SK-N-SH treated with all-trans-retinoic acid at 6 μM for 48 hours (cell line): ENCODE measurements around the gene URGCP.

Experiments used
- ATAC-seq: fragments of 200-7000 bp; cut with Tn5 transposase; 3 replicates; pipeline ENCODE4 v1.9.1; 2020; ENCODE audit warnings: mild to moderate bottlenecking, moderate library complexity
- ARNTL ChIP-seq: fragments of 450-650 bp; formaldehyde crosslinking; IDR thresholded peaks from 2 replicates; pipeline ENCODE4 v1.5.0; 2020; ENCODE audit warnings: low read depth, mild to moderate bottlenecking, moderate library complexity, borderline replicate concordance
- BACH2 ChIP-seq: fragments of 250-450 bp; sonication (Bioruptor Pico); IDR thresholded peaks from 2 replicates; pipeline ENCODE4 v1.9.0; 2021; ENCODE audit warnings: mild to moderate bottlenecking, borderline replicate concordance
- CSDC2 ChIP-seq: fragments of 250-450 bp; sonication (Bioruptor Pico); IDR thresholded peaks from 2 replicates; pipeline ENCODE4 v1.5.0; 2020; ENCODE audit warnings: mild to moderate bottlenecking, moderate library complexity
- ESRRG ChIP-seq: fragments of 250-450 bp; sonication (Bioruptor Pico); IDR thresholded peaks from 2 replicates; pipeline ENCODE4 v1.6.1; 2021; ENCODE audit warnings: mild to moderate bottlenecking
- GLIS3 ChIP-seq: fragments of 250-450 bp; sonication (Bioruptor Pico); IDR thresholded peaks from 2 replicates; pipeline ENCODE4 v1.5.0; 2020; ENCODE audit warnings: mild to moderate bottlenecking, moderate library complexity
- ISL1 ChIP-seq: fragments of 250-450 bp; sonication (Bioruptor Pico); IDR thresholded peaks from 2 replicates; pipeline ENCODE4 v2.1.2; 2022; ENCODE audit warnings: mild to moderate bottlenecking, moderate library complexity
- OSR1 ChIP-seq: fragments of 250-450 bp; sonication (Bioruptor Pico); IDR thresholded peaks from 2 replicates; pipeline ENCODE4 v1.8.0; 2022; ENCODE audit warnings: moderate library complexity, mild to moderate bottlenecking, inconsistent platforms
- PPARA ChIP-seq: fragments of 250-450 bp; sonication (Bioruptor Pico); IDR thresholded peaks from 2 replicates; pipeline ENCODE4 v1.5.0; 2020; ENCODE audit warnings: mild to moderate bottlenecking, borderline replicate concordance
- SNAI2 ChIP-seq: fragments of 250-450 bp; sonication (Bioruptor Pico); IDR thresholded peaks from 2 replicates; pipeline ENCODE4 v1.5.0; 2020; ENCODE audit warnings: mild to moderate bottlenecking, moderate library complexity
- TCF4 ChIP-seq: fragments of 250-450 bp; sonication (Bioruptor Pico); IDR thresholded peaks from 2 replicates; pipeline ENCODE4 v1.8.0; 2021; ENCODE audit warnings: mild to moderate bottlenecking, moderate library complexity, borderline replicate concordance
- TOX ChIP-seq: fragments of 250-450 bp; sonication (Bioruptor Pico); IDR thresholded peaks from 2 replicates; pipeline ENCODE4 v1.8.0; 2021; ENCODE audit warnings: mild to moderate bottlenecking, moderate library complexity, borderline replicate concordance
- ZC3H10 ChIP-seq: fragments of 250-450 bp; sonication (Bioruptor Pico); IDR thresholded peaks from 2 replicates; pipeline ENCODE4 v1.5.1; 2021; ENCODE audit warnings: mild to moderate bottlenecking, moderate library complexity
- ZFP30 ChIP-seq: fragments of 450-650 bp; formaldehyde crosslinking; IDR thresholded peaks from 2 replicates; pipeline ENCODE4 v1.5.0; 2022; ENCODE audit warnings: mild to moderate bottlenecking, moderate library complexity
- ZNF565 ChIP-seq: fragments of 450-650 bp; formaldehyde crosslinking; conservative IDR thresholded peaks from 2 replicates; pipeline ENCODE4 v1.5.0; 2020; ENCODE audit warnings: low read depth, mild to moderate bottlenecking, moderate library complexity
- ZNF70 ChIP-seq: fragments of 450-650 bp; formaldehyde crosslinking; IDR thresholded peaks from 2 replicates; pipeline ENCODE4 v1.5.0; 2020; ENCODE audit warnings: mild to moderate bottlenecking, moderate library complexity
- ZNF8 ChIP-seq: fragments of 450-650 bp; formaldehyde crosslinking; IDR thresholded peaks from 2 replicates; pipeline ENCODE4 v1.5.0; 2020; ENCODE audit warnings: mild to moderate bottlenecking, moderate library complexity
- TF ChIP-seq, protein P1 (sequence below): fragments of 250-450 bp; sonication (Bioruptor Pico); IDR thresholded peaks from 2 replicates; pipeline ENCODE4 v1.8.0; 2020; ENCODE audit warnings: mild to moderate bottlenecking, moderate library complexity, borderline replicate concordance
- TF ChIP-seq, protein P2 (sequence below): fragments of 250-450 bp; sonication (Bioruptor Pico); IDR thresholded peaks from 2 replicates; pipeline ENCODE4 v1.8.0; 2021; ENCODE audit warnings: low read depth, mild to moderate bottlenecking, moderate library complexity, borderline replicate concordance
- TF ChIP-seq, protein P3 (sequence below): fragments of 250-450 bp; sonication (Bioruptor Pico); IDR thresholded peaks from 2 replicates; pipeline ENCODE4 v1.5.0; 2020; ENCODE audit warnings: mild to moderate bottlenecking, moderate library complexity
- TF ChIP-seq, protein P4 (sequence below): fragments of 250-450 bp; sonication (Bioruptor Pico); IDR thresholded peaks from 2 replicates; pipeline ENCODE4 v1.5.1; 2020; ENCODE audit warnings: low read depth, mild to moderate bottlenecking, moderate library complexity
- TF ChIP-seq, protein P5 (sequence below): fragments of 250-450 bp; sonication (Bioruptor Pico); IDR thresholded peaks from 2 replicates; pipeline ENCODE4 v1.5.1; 2021; ENCODE audit warnings: mild to moderate bottlenecking, moderate library complexity

The URGCP gene

DNA sequence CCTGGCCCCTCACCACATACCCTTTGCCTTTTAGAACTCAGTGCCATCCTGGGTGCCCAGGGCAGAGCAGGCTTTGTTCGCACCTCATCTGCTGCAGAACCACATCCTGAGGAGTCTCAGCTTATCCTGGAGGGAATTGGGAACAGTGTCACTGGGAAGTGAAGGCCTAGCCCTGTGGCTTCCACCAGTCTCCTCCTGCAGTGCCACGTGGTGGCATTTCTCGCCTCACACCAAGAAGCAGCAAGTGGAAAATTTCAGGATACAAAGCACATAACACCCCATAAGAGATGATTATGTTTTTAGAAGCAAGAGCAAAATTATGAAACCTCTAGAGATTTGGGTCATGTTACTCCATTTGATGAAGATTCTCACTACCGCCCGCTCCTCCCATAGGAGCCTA, 46.7 kb upstream of the URGCP start:
- ATAC-seq, result no peak
- TF ChIP-seq OSR1 (CRISPR knock-in tag) (no peak), CSDC2 (CRISPR knock-in tag) (no peak), ZNF70 (no peak), BACH2 (CRISPR knock-in tag) (no peak), GLIS3 (CRISPR knock-in tag) (no peak), SNAI2 (CRISPR knock-in tag) (no peak), ESRRG (CRISPR knock-in tag) (no peak), TOX (CRISPR knock-in tag) (no peak), ARNTL (CRISPR knock-in tag) (no peak), ZNF565 (CRISPR knock-in tag) (no peak), TCF4 (CRISPR knock-in tag) (no peak)
- TF ChIP-seq, protein P1, sequence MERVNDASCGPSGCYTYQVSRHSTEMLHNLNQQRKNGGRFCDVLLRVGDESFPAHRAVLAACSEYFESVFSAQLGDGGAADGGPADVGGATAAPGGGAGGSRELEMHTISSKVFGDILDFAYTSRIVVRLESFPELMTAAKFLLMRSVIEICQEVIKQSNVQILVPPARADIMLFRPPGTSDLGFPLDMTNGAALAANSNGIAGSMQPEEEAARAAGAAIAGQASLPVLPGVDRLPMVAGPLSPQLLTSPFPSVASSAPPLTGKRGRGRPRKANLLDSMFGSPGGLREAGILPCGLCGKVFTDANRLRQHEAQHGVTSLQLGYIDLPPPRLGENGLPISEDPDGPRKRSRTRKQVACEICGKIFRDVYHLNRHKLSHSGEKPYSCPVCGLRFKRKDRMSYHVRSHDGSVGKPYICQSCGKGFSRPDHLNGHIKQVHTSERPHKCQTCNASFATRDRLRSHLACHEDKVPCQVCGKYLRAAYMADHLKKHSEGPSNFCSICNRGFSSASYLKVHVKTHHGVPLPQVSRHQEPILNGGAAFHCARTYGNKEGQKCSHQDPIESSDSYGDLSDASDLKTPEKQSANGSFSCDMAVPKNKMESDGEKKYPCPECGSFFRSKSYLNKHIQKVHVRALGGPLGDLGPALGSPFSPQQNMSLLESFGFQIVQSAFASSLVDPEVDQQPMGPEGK (CRISPR knock-in tag), result no peak
- TF ChIP-seq, protein P2, sequence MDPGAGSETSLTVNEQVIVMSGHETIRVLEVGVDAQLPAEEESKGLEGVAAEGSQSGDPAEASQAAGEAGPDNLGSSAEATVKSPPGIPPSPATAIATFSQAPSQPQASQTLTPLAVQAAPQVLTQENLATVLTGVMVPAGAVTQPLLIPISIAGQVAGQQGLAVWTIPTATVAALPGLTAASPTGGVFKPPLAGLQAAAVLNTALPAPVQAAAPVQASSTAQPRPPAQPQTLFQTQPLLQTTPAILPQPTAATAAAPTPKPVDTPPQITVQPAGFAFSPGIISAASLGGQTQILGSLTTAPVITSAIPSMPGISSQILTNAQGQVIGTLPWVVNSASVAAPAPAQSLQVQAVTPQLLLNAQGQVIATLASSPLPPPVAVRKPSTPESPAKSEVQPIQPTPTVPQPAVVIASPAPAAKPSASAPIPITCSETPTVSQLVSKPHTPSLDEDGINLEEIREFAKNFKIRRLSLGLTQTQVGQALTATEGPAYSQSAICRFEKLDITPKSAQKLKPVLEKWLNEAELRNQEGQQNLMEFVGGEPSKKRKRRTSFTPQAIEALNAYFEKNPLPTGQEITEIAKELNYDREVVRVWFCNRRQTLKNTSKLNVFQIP, result no peak
- TF ChIP-seq, protein P3, sequence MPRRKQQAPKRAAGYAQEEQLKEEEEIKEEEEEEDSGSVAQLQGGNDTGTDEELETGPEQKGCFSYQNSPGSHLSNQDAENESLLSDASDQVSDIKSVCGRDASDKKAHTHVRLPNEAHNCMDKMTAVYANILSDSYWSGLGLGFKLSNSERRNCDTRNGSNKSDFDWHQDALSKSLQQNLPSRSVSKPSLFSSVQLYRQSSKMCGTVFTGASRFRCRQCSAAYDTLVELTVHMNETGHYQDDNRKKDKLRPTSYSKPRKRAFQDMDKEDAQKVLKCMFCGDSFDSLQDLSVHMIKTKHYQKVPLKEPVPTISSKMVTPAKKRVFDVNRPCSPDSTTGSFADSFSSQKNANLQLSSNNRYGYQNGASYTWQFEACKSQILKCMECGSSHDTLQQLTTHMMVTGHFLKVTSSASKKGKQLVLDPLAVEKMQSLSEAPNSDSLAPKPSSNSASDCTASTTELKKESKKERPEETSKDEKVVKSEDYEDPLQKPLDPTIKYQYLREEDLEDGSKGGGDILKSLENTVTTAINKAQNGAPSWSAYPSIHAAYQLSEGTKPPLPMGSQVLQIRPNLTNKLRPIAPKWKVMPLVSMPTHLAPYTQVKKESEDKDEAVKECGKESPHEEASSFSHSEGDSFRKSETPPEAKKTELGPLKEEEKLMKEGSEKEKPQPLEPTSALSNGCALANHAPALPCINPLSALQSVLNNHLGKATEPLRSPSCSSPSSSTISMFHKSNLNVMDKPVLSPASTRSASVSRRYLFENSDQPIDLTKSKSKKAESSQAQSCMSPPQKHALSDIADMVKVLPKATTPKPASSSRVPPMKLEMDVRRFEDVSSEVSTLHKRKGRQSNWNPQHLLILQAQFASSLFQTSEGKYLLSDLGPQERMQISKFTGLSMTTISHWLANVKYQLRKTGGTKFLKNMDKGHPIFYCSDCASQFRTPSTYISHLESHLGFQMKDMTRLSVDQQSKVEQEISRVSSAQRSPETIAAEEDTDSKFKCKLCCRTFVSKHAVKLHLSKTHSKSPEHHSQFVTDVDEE (CRISPR knock-in tag), result no peak
- TF ChIP-seq, protein P4, sequence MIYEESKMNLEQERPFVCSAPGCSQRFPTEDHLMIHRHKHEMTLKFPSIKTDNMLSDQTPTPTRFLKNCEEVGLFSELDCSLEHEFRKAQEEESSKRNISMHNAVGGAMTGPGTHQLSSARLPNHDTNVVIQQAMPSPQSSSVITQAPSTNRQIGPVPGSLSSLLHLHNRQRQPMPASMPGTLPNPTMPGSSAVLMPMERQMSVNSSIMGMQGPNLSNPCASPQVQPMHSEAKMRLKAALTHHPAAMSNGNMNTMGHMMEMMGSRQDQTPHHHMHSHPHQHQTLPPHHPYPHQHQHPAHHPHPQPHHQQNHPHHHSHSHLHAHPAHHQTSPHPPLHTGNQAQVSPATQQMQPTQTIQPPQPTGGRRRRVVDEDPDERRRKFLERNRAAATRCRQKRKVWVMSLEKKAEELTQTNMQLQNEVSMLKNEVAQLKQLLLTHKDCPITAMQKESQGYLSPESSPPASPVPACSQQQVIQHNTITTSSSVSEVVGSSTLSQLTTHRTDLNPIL (CRISPR knock-in tag), result no peak
- TF ChIP-seq, all 23 proteins: peak for 0

DNA sequence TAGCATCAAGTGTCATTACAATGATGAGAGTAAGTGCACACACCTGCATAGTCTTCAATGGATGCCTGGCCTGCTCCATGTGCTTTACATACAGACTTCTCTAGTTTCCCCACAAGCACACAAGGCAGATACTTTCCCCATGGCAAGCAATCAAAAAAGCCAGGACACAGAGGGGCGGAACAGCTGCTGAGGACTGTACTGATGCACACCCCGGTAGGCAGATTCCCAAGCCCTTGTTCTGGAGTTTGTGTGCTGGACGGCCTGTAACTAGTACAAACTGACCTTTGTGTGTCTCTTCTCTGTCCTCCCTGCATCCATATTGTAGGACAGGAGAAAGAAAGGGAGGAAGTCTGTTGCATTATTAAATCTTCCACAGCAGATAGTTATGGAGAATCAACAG, 45.6 kb upstream of the URGCP start:
- no peak for TF ChIP-seq BACH2 (CRISPR knock-in tag)
- TF ChIP-seq TCF4 (CRISPR knock-in tag), result no peak
- no peak for TF ChIP-seq ARNTL (CRISPR knock-in tag)
- TF ChIP-seq, protein P4 (CRISPR knock-in tag), result no peak
- ATAC-seq, result no peak

DNA sequence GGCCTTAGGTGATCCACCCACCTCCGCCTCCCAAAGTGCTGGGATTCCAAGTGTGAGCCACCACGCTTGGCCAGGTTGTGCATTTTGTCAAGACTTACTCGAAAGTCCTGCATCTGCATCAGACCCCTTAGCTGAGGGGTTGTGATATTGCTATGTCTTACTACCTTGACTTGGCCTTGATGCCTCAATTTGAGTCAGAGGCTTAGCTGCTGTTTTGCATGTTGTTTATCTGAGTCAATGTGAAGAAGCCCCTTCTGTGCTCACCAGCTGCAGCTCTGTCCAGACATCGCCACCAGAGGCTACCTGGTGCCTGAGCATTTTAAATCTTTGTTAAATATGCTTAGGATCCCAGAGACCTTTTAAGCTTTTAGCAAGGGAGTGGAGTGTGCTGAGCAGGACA, 37.9 kb upstream of the URGCP start:
- ATAC-seq, result no peak
- TF ChIP-seq ZC3H10 (CRISPR knock-in tag) (no peak), SNAI2 (CRISPR knock-in tag) (no peak), BACH2 (CRISPR knock-in tag) (no peak), ARNTL (CRISPR knock-in tag) (no peak), ZFP30 (no peak), TOX (CRISPR knock-in tag) (no peak), OSR1 (CRISPR knock-in tag) (no peak), ISL1 (CRISPR knock-in tag) (no peak), GLIS3 (CRISPR knock-in tag) (no peak), PPARA (CRISPR knock-in tag) (no peak), ZNF70 (no peak), CSDC2 (CRISPR knock-in tag) (no peak), ESRRG (CRISPR knock-in tag) (no peak), ZNF8 (CRISPR knock-in tag) (no peak)
- TF ChIP-seq, protein P5, sequence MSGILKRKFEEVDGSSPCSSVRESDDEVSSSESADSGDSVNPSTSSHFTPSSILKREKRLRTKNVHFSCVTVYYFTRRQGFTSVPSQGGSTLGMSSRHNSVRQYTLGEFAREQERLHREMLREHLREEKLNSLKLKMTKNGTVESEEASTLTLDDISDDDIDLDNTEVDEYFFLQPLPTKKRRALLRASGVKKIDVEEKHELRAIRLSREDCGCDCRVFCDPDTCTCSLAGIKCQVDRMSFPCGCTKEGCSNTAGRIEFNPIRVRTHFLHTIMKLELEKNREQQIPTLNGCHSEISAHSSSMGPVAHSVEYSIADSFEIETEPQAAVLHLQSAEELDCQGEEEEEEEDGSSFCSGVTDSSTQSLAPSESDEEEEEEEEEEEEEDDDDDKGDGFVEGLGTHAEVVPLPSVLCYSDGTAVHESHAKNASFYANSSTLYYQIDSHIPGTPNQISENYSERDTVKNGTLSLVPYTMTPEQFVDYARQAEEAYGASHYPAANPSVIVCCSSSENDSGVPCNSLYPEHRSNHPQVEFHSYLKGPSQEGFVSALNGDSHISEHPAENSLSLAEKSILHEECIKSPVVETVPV, result no peak
- TF ChIP-seq, protein P1 (CRISPR knock-in tag), result no peak
- TF ChIP-seq, protein P4 (CRISPR knock-in tag), result no peak
